ENCODE measurements around the gene FAHD1. TPM values are rescaled to one million over a fixed set of nuclear protein-coding genes. Genes with fewer than 3 reads are reported as not detected.

FAHD1 gene
- total RNA-seq, 1 donor: 51.8 TPM

DNA sequence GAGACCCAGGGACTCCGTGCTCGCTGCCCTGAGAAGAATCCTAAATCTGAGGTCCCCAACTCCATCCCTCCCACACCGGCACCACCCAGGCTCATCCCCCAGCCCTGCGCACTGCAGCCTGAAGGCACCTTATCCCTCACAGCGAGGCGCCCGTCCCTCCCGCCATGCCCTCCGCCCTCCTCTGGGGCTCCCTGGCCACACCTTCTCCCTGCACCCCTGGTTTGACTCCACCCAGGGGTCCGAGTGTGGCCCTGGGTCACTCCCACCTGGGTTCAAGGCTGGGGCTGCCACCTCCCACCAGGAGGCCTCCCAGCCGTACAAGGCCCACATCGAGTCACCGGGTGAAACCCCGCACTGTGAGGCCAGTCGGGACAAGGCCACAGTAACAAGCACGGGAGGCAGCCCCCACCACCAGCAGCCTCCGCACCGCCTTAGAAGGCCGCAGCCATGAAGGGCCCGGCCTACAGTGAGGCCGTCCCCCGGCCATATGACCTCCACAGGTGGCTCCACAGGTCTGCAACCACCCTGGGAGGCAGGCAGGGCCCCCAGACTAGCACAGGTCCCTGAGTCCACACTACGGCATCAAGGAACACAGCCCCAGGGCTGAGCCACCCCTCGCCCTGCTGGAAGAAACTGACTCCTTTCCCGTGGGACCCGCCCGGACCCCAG lies 8.7 kb upstream of the FAHD1 start:
- TF ChIP-seq, protein P1, sequence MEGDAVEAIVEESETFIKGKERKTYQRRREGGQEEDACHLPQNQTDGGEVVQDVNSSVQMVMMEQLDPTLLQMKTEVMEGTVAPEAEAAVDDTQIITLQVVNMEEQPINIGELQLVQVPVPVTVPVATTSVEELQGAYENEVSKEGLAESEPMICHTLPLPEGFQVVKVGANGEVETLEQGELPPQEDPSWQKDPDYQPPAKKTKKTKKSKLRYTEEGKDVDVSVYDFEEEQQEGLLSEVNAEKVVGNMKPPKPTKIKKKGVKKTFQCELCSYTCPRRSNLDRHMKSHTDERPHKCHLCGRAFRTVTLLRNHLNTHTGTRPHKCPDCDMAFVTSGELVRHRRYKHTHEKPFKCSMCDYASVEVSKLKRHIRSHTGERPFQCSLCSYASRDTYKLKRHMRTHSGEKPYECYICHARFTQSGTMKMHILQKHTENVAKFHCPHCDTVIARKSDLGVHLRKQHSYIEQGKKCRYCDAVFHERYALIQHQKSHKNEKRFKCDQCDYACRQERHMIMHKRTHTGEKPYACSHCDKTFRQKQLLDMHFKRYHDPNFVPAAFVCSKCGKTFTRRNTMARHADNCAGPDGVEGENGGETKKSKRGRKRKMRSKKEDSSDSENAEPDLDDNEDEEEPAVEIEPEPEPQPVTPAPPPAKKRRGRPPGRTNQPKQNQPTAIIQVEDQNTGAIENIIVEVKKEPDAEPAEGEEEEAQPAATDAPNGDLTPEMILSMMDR (IDR thresholded peaks at IDR 0.05; ENCODE audit: insufficient read depth, low read depth, low read length): no peak
- no peak for DNase-seq (ENCODE audit: low read depth)
- H3K4me3 ChIP-seq (ENCODE audit: low read depth, low read length): no peak overlapping the region

DNA sequence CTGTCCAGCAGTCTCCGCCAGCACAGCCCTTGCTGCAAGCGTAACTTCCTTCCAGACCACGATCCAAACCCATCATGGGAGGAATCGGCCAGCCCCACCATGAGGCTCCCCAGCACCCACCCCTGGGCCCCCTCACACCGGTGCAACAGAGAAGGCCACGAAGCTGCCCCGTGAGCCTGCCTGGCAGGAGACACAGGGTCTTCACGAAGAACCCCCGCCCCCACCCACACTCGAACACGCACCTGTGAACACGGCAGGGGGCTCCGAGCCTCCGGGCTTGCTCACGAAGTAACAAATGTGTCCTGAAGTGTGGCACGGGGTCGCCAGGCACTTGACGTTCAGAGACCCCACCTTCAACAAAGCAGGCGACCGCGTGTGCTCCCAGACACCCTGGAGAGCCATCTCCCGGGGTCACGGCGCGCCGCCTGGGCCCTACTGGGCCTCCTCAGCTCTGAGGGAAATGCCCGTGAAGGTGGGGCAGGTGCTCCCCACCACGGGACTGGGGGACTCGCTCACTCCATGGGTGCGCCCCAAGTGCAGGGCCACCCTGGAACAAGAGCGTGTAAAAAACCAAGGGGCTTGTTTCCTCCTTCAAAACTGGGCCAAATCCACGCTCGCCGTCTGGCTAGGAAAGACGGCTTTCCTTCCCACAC lies 8.0 kb upstream of the FAHD1 start:
- TF ChIP-seq, protein P1 (IDR thresholded peaks at IDR 0.05; ENCODE audit: insufficient read depth, low read depth, low read length): no peak
- H3K4me3 ChIP-seq (ENCODE audit: low read depth, low read length): no peak overlapping the region
- DNase-seq (ENCODE audit: low read depth): no peak

DNA sequence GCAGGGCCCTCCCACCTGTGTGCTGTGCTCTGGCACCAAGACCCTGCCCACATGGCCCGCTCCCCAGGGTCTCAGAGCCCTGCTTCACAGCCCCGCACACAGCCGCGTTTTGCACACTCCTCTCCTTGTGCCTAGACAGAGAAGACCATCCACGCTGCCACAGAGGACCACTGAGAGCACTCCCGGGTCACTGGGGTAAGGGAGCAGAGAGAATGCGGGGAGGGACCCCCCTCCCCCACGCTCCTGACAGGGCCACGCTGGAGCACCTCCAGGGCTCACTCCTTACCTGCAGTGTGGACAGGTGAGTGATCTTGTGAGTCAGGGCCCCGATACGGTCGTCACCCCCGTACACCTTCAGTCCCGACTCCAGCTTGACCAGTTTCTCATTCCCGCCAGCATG lies 7.4 kb upstream of the FAHD1 start:
- DNase-seq (ENCODE audit: low read depth): no peak
- no peak overlapping the region for H3K4me3 ChIP-seq (ENCODE audit: low read depth, low read length)
- TF ChIP-seq, protein P1 (IDR thresholded peaks at IDR 0.05; ENCODE audit: insufficient read depth, low read depth, low read length): no peak

DNA sequence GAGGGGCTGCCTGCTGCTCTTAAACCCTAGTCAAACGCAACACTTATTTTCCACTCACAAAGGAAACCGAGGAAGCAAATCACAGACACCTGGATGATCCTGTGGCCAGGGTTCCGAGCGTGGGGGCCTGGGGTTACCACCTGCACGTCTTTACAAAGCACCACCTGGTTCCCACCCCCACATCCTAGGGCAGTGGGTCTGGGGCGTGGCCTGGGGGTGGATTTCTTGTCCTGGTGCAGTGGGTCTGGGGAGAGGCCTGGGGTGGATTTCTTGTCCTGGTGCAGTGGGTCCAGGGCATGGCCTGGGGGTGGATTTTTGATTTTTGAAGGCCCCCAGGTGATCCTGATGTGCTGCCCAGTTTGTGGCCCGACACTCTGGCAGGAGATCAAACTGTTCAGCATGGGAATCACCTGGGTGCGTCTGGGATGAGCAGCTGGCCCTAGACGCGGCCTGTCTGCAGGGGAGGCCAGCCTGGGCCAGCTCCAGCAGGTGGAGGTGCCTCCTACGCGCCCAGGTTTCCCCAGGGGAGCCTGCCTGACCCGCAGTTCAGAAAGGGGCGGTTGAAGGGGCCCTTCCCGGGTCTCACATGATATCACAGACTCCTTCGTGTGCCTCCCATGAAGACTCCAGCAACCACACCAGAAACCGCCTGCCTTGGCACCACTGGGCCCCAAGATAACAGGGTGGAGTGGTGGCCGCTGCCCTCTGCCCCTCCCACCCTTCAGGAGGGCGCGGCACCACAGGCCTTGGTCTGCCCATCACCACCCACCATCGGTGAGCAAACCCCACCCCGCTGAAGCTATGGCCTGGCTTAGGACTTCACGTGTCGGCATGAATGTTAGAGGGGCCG lies 6.7 kb upstream of the FAHD1 start:
- TF ChIP-seq, protein P1 (IDR thresholded peaks at IDR 0.05; ENCODE audit: insufficient read depth, low read depth, low read length): no peak
- H3K4me3 ChIP-seq (ENCODE audit: low read depth, low read length): no peak overlapping the region
- no peak for DNase-seq (ENCODE audit: low read depth)

DNA sequence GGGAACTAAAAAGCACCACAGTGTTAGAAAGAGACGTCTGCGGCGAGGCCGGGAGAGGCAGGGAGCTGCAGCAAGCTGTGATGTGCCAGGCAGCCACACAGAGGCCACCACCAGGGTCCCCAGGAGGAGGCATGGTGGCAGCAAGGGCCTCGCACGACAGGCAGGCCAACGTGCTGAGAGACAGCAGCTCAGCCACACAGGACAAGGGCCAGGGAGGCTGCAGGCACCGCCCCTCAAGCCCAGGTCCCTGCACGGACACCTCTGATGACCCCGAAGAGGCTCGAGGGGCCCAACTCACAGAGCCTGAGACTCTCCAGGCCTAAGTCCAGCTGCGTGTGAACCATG lies 6.1 kb upstream of the FAHD1 start:
- DNase-seq (ENCODE audit: low read depth): no peak
- TF ChIP-seq, protein P1 (IDR thresholded peaks at IDR 0.05; ENCODE audit: insufficient read depth, low read depth, low read length): no peak
- no peak overlapping the region for H3K4me3 ChIP-seq (ENCODE audit: low read depth, low read length)

DNA sequence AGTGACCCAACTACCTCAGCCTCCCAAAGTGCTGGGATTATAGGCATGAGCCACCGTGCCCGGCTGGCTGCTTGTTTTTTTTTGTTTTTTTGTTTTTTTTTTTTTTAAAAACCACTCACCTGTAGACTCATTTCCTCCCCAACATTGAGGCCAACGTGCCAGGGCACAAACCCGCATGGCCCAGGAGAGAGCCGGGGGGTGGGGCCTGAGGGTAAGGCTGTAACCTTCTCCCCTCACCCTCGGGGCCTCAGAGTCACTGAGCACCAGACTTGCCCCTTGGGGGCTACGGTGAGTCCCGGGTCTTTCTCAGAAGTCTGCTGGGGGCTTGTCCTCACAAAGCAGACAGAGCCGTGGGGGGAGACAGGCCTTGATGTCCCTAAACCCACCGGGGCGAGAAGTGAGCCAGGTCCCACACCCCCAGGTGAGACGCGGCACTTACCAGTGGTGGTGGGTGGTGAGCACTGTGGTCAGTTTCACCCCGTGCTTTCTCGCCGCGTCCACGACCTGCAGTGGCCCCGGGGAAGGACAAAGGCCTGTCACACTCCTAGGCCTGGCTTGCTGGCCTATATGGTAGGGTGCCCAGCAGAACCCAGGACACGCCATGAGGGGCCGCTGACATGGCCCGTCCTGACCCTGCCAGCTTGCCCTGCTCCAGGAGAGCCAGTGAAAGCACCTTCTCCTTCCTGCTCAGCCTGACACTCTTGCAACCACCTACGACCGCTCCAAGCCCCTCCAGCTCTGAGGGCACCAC lies 5.0 kb upstream of the FAHD1 start:
- no peak for DNase-seq (ENCODE audit: low read depth)
- no peak overlapping the region for H3K4me3 ChIP-seq (ENCODE audit: low read depth, low read length)
- TF ChIP-seq, protein P1 (IDR thresholded peaks at IDR 0.05; ENCODE audit: insufficient read depth, low read depth, low read length): no peak

Data from fibroblast of villous mesenchyme (primary cell).